Ovary (tissue), 10 donors: ENCODE results near the gene SFTPA2. TPM values are rescaled to one million over a fixed set of nuclear protein-coding genes. Genes with fewer than 3 reads are reported as not detected.
A peak's percentile ranks its signal among the peaks of the same experiment; 100 is the strongest.

Source experiments
- DNase-seq, 5 donors: peaks; one replicate each; pipeline ENCODE4 v3.0.0-alpha.2; 2019 to 2020
- H3K27ac ChIP-seq, 2 donors: fragments of 200-600 bp; one replicate each; pipeline versions ENCODE4 v1.5.1 to v1.8.0; 2019 to 2022
- H3K27me3 ChIP-seq: fragments of 200-600 bp; one replicate; pipeline ENCODE4 v1.8.0; 2022
- H3K36me3 ChIP-seq: fragments of 200-600 bp; sonication (generic); one replicate; pipeline ENCODE4 v1.5.1; 2019
- H3K4me1 ChIP-seq: one replicate; pipeline ENCODE4 v1.8.1; 2013; ENCODE audit warnings: mild to moderate bottlenecking, moderate library complexity; ENCODE audit not compliant: insufficient read depth
- H3K4me3 ChIP-seq: fragments of 200-600 bp; sonication (generic); one replicate; pipeline ENCODE4 v1.5.1; 2017
- H3K9me3 ChIP-seq, 2 donors: fragments of 200-600 bp in 1 of 2; sonication (generic) in 1 of 2; one replicate each; pipeline versions ENCODE4 v1.5.1 to v1.8.1; 2013 to 2019; ENCODE audit warnings: mild to moderate bottlenecking in 1 of 2, moderate library complexity in 1 of 2
- EP300 ChIP-seq: sonication (generic); formaldehyde crosslinking; IDR thresholded peaks from one replicate; pipeline ENCODE4 v1.6.1; 2017; ENCODE audit warnings: antibody characterized with exemption
- POLR2A ChIP-seq: fragments of 450-650 bp; IDR thresholded peaks from one replicate; pipeline ENCODE4 v1.6.1; 2017; ENCODE audit warnings: antibody characterized with exemption, mild to moderate bottlenecking, moderate library complexity
- WGBS, 3 donors: extraction: QIAGEN DNeasy Blood & Tissue Kit in 1 of 3; methylation state at CpG; one replicate each; pipeline versions ENCODE4 v1.1.5 to v1.1.7; 2013 to 2017; 5-methylcytosine and 5-hydroxymethylcytosine counted together
- intact Hi-C, 4 donors: fragments of 100-400 bp; cut with DNase I; formaldehyde crosslinking; loops; one replicate each; pipeline versions ENCODE4 v1.11.0 to v1.15.1; 2022 to 2023
- long read RNA-seq, 3 donors: library from polyadenylated mRNA in 2 of 3; unstranded in 2 of 3; transcript quantifications; one replicate each; pipeline ENCODE4 v2.0.0 and lab custom pipeline, GENCODE V29; 2021 to 2026
- polyA plus RNA-seq, 2 donors: library from polyadenylated mRNA; stranded (reverse); fragments of 200-250 nt in 1 of 2; fragments of 350-450 nt in 1 of 2; fragmentation: Illumina TruSeq in 1 of 2; extraction: RNeasy Lipid Tissue Mini Kit (QIAGEN cat#74804) in 1 of 2; gene quantifications; one replicate each; pipeline ENCODE4 v1.2.3, GENCODE V29; 2013 to 2014
- total RNA-seq, 7 donors: library from RNA; depleted of rRNA in 2 of 7; stranded (reverse); fragments of >200 nt in 2 of 7; fragmentation: NEBNext Ultra II Directional in 3 of 7; extraction: Animal tissue kit (Norgen Biotek cat#: 25700) in 3 of 7; gene quantifications; one replicate each; pipeline versions ENCODE4 v1.1.0 to v1.2.4, GENCODE V29; 2016 to 2023
- TF ChIP-seq, protein P1 (sequence below), 3 donors: fragments of 450-650 bp in 2 of 3; fragments of 200-600 bp in 1 of 3; IDR thresholded peaks; one replicate each; pipeline versions ENCODE4 v1.5.1 to v1.8.0; 2016 to 2022; ENCODE audit warnings: antibody characterized with exemption in 3 of 3, mild to moderate bottlenecking in 1 of 3
- donor health status: DM: no; HTN: no; CAD: no; lungs with moderate emphysema.
- donor health status: DM: no; HTN: no; CAD: no.
- donor health status: Bipolar disorder and iron deficiency.
- donor health status: DM: yes; HTN: yes; CAD: no.
- donor health status: DM: no; HTN: no; CAD: no.
- donor health status: DM: yes; HTN: yes; CAD: no.

The SFTPA2 gene
- total RNA-seq (1 to 10 TPM in 3 of 7 donors, under 1 TPM in 2, not detected in 2; 0.46 to 9.1 (median 1.2) TPM), polyA plus RNA-seq (under 1 TPM; 0.04 to 0.22 TPM)
- long read RNA-seq, donor 1, result 0 reads
- long read RNA-seq, donor 2, result 0 reads
- long read RNA-seq, donor 3, result 0 reads

DNA sequence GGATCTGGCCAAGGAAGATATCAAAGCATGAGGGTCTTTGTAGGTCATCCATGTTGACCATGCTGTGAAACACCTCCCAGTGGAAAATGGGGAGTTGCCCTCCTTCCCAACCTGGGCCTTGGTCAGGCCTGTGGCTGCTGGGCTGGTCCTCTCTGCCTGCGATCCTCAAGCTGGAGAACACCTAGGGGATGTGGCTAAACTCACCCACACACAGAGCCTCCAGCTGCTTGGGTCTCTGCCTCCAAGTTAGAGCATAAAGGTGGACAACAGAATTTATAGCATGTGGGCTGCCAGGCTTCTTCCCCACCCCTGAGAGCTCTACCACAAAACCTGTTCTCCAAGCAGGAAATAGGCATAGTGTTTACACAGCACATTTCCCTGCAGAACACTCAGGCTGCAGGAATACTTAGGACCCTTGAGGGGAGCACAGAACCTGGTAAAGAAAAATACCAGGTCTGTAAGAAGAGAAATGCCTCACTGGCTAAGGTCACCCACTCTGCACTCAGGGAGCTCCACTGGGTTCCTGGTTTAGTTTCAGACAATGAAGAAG lies at the start of gene SFTPA2:
SFTPA2 (minus strand) TSS at position 248 of the 550 bp plus-strand sequence. CDS start 924 bp downstream, outside the sequence.
- 86 to 100% (median 88%) methylated on average over 1 of the region's 1 CpG for WGBS, 3 donors
- H3K9me3 ChIP-seq, result no peaks in the 10 kb centered on the region
- TF ChIP-seq, protein P1, sequence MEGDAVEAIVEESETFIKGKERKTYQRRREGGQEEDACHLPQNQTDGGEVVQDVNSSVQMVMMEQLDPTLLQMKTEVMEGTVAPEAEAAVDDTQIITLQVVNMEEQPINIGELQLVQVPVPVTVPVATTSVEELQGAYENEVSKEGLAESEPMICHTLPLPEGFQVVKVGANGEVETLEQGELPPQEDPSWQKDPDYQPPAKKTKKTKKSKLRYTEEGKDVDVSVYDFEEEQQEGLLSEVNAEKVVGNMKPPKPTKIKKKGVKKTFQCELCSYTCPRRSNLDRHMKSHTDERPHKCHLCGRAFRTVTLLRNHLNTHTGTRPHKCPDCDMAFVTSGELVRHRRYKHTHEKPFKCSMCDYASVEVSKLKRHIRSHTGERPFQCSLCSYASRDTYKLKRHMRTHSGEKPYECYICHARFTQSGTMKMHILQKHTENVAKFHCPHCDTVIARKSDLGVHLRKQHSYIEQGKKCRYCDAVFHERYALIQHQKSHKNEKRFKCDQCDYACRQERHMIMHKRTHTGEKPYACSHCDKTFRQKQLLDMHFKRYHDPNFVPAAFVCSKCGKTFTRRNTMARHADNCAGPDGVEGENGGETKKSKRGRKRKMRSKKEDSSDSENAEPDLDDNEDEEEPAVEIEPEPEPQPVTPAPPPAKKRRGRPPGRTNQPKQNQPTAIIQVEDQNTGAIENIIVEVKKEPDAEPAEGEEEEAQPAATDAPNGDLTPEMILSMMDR (IDR thresholded peaks at IDR 0.05), result no peak
- no peak for TF ChIP-seq POLR2A
- TF ChIP-seq EP300, result no peak
- no peaks in the 10 kb centered on the region for H3K36me3 ChIP-seq
- no peaks in the 10 kb centered on the region for H3K27me3 ChIP-seq
- no peaks in the 10 kb centered on the region for H3K4me1 ChIP-seq
- no peak within 1 kb of the TSS for H3K4me3 ChIP-seq
- DNase-seq, result no peak
- intact Hi-C loops, result no loop called here
- no peak within 1 kb of the TSS for H3K27ac ChIP-seq

DNA sequence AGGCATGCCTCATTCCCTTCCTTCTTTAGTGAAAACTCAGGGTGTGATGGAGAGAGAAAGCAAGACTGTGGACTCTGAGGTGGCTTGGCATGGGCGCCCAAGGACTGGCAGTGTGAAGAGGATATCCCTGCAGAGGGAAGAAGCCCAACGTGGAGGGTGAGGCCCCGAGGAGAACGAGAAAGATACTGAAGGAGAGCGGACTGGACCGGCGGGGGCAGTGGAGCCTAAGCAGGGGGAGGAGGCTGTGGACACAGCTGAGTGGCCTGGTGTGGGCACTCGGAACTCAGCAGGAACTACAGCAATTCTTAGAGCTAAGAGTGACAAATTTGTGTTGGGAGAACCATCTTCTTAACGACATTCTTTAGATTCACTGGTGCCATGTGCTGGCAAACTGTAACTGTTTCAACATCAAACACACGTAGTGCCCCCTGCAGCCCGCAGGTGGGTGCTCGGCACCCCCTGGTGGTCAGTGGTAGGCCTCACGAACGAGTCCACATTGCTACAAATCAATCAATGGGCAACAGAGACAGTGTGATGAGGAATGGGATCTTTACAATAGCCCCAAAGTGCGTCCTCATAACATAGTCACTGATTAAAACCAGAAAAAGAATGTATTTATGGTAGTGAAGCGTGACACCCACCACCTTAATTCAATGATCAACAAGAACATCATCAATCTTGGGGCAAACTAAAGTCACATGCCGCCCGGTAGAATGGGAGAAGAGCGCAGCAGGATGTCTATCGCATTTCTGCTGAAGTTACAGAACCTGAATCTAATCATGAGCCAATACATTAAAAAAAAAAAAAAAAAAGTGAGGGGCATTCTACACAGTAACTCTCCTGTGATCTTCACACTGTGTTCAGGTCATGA lies 48.5 kb upstream of the SFTPA2 start:
- H3K27ac ChIP-seq, result no peak overlapping the region
- no peaks in the 10 kb centered on the region for H3K27me3 ChIP-seq
- H3K4me3 ChIP-seq, result no peak overlapping the region
- 54 to 57% (median 55%) methylated on average over 20 of the region's 20 CpGs for WGBS, 3 donors
- H3K9me3 ChIP-seq, result no peaks in the 10 kb centered on the region
- TF ChIP-seq, protein P1 (IDR thresholded peaks at IDR 0.05), result peak in 1 of 3 donors; percentile 18
- TF ChIP-seq POLR2A, result no peak
- no peaks in the 10 kb centered on the region for H3K36me3 ChIP-seq
- intact Hi-C loops, result loop anchor here in 1 of 4 donors (5.0 kb wide), 1 partner anchor 231 kb away; no protein-coding TSS in a partner anchor
- no peak for DNase-seq
- no peaks in the 10 kb centered on the region for H3K4me1 ChIP-seq

DNA sequence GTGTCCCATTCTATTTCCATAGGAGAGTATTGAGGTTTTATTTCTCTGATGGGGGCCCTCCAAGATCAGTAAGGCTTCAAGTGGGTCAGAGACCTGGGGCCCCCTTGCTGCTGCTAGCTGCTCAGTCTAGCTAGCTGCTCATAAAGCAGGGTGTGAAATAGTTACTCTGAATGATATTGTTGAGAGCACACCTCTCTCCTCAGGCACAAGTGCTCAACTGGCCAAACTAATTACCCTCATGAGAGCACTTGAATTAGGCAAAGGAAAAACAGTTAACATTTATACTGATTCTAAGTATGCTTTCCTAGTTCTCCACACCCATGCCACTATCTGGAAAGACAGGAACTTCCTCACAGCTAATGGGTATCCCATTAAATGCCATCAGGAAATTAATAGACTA lies 45.1 kb upstream of the SFTPA2 start:
- Histone ChIP-seq H3K36me3 (no peaks in the 10 kb centered on the region), H3K27ac (no peak overlapping the region), H3K4me1 (no peaks in the 10 kb centered on the region), H3K27me3 (no peaks in the 10 kb centered on the region), H3K4me3 (no peak overlapping the region), H3K9me3 (no peaks in the 10 kb centered on the region)
- no peak for DNase-seq
- TF ChIP-seq, protein P1 (IDR thresholded peaks at IDR 0.05), result no peak
- TF ChIP-seq POLR2A (no peak), EP300 (no peak)
- intact Hi-C loops, result loop anchor here in 1 of 4 donors (5.0 kb wide), 1 partner anchor 228 kb away; no protein-coding TSS in a partner anchor

DNA sequence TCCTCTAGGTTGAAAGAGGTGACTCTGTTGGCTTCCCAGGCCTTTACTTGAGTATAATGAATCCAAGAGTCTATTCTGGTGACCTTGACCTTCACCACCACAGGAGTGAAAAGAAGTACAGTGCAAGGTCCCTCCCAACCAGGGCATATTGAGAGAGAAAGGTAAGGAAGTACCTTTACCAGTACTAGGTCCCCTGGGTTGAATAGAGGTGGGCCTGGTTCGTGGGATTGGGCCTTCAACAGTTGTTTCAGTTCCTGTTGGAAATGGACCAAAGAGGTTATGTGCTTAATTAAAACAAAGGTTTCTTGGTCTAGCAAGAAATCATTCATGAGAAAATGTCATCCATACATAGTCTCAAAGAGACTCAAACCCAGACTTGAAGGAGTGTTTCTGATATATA lies 44.1 kb upstream of the SFTPA2 start:
- Histone ChIP-seq H3K4me3 (no peak overlapping the region), H3K27me3 (no peaks in the 10 kb centered on the region), H3K27ac (no peak overlapping the region), H3K9me3 (no peaks in the 10 kb centered on the region), H3K4me1 (no peaks in the 10 kb centered on the region), H3K36me3 (no peaks in the 10 kb centered on the region)
- WGBS, 3 donors, result 68 to 81% (median 73%) methylated on average over 1 of the region's 1 CpG
- intact Hi-C loops, result no loop called here
- TF ChIP-seq EP300, result no peak
- TF ChIP-seq POLR2A, result no peak
- TF ChIP-seq, protein P1 (IDR thresholded peaks at IDR 0.05), result no peak
- DNase-seq, result no peak
